HepG2 (cell line): ENCODE measurements around the gene ZNF800. TPM values are rescaled to one million over a fixed set of nuclear protein-coding genes. Genes with fewer than 3 reads are reported as not detected.

Experiments used
- ATAC-seq: fragments of 200-7000 bp; cut with Tn5 transposase; 3 replicates; pipeline ENCODE4 v1.9.1; 2020; ENCODE audit warnings: mild to moderate bottlenecking, moderate library complexity
- BruUV-seq: library from RNA; stranded (reverse); fragments of 400-500 nt; replicated peaks from 2 replicates; lab custom pipeline; 2021; lab: Mats Ljungman, UMichigan
- CTCF ChIA-PET: fragments of 300-600 bp; formaldehyde crosslinking; extraction: SDS; loops from one replicate; lab custom pipeline; 2021; ENCODE audit warnings: low total read pairs, inconsistent platforms, low intra/inter-chr PET ratio; lab: Yijun Ruan, JAX
- POLR2A ChIA-PET: fragments of 350-600 bp; sonication (Branson Sonifier 250); formaldehyde crosslinking; loops from one replicate; lab custom pipeline; 2020; ENCODE audit warnings: antibody characterized with exemption, inconsistent platforms; lab: Yijun Ruan, JAX
- DNase-seq: peaks from one replicate; pipeline ENCODE4 v3.0.0-alpha.2; 2015; ENCODE audit warnings: low spot score
- FAIRE-seq: peaks from 3 replicates; lab custom pipeline; 2011; peaks lifted over from hg19 to GRCh38; lab: Jason Lieb, UNC
- H2AFZ ChIP-seq: one replicate; pipeline ENCODE4 v1.6.1; 2011; ENCODE audit warnings: low read length, inconsistent platforms
- H3K27ac ChIP-seq: fragments of 300-600 bp; 3 replicates; pipeline ENCODE4 v1.8.0; 2011; ENCODE audit warnings: mixed run types, mild to moderate bottlenecking, mixed read lengths, low read length, inconsistent platforms; ENCODE audit not compliant: insufficient read depth; ENCODE audit errors: extremely low read length
- H3K27me3 ChIP-seq, 2 experiments: fragments of 200-600 bp in 1 of 2; 2 replicates in 1 of 2; 3 replicates in 1 of 2; pipeline versions ENCODE4 v1.6.0 to v1.8.0; 2011; ENCODE audit warnings: low read length in 2 of 2, mild to moderate bottlenecking in 2 of 2, moderate library complexity in 2 of 2, inconsistent platforms in 1 of 2; ENCODE audit not compliant: insufficient read depth in 2 of 2, control insufficient read depth in 1 of 2
- H3K36me3 ChIP-seq, 2 experiments: fragments of 200-600 bp in 1 of 2; replicated peaks in 1 of 2; 2 replicates in 1 of 2; 3 replicates in 1 of 2; pipeline versions ENCODE4 v1.5.1 to v1.8.0; 2011; ENCODE audit warnings: low read length in 2 of 2, inconsistent platforms in 1 of 2; ENCODE audit not compliant: insufficient read depth in 2 of 2, control insufficient read depth in 1 of 2
- H3K4me1 ChIP-seq: 2 replicates; pipeline ENCODE4 v1.5.1; 2012; ENCODE audit warnings: low read length, inconsistent platforms; ENCODE audit not compliant: insufficient read depth
- H3K4me2 ChIP-seq: 2 replicates; pipeline ENCODE4 v1.6.0; 2011; ENCODE audit warnings: low read depth, low read length, inconsistent platforms
- H3K4me3 ChIP-seq, 3 experiments: fragments of 200-600 bp in 1 of 3; sonication (generic), shearing (Covaris generic) in 1 of 3; replicated peaks in 1 of 3; 2 replicates each; pipeline ENCODE4 v1.5.1; 2011 to 2016; ENCODE audit warnings: low read length in 3 of 3, inconsistent platforms in 2 of 3, low read depth in 2 of 3, mild to moderate bottlenecking in 2 of 3, control low read depth in 1 of 3, mixed read lengths in 1 of 3; ENCODE audit not compliant: insufficient read depth in 1 of 3
- H3K79me2 ChIP-seq: one replicate; pipeline ENCODE4 v1.6.1; 2011; ENCODE audit warnings: low read length, inconsistent platforms; ENCODE audit not compliant: insufficient read depth
- H3K9ac ChIP-seq: 2 replicates; pipeline ENCODE4 v1.6.0; 2011; ENCODE audit warnings: mild to moderate bottlenecking, low read depth, low read length, inconsistent platforms; ENCODE audit not compliant: insufficient read depth
- H3K9me3 ChIP-seq: 2 replicates; pipeline ENCODE4 v1.5.1; 2012; ENCODE audit warnings: mild to moderate bottlenecking, low read length
- H4K20me1 ChIP-seq: 2 replicates; pipeline ENCODE4 v1.6.0; 2011; ENCODE audit warnings: inconsistent platforms, mild to moderate bottlenecking, low read length, moderate library complexity; ENCODE audit not compliant: insufficient read depth
- ARNTL ChIP-seq: sonication (generic); formaldehyde crosslinking; IDR thresholded peaks from 2 replicates; pipeline ENCODE4 v1.4.0; 2020; ENCODE audit warnings: mild to moderate bottlenecking, missing genetic modification reagents
- ELF4 ChIP-seq: sonication (generic); formaldehyde crosslinking; IDR thresholded peaks from 2 replicates; pipeline ENCODE4 v1.5.0; 2020; ENCODE audit warnings: missing genetic modification reagents, mild to moderate bottlenecking, moderate library complexity, borderline replicate concordance
- KAT2B ChIP-seq: fragments of 150-350 bp; IDR thresholded peaks from 2 replicates; pipeline ENCODE4 v1.6.1; 2014; ENCODE audit warnings: low read depth, low read length, borderline replicate concordance
- NCOR1 ChIP-seq: fragments of 200-600 bp; sonication (generic); IDR thresholded peaks from 2 replicates; pipeline ENCODE4 v1.7.0; 2017; ENCODE audit warnings: antibody characterized with exemption, low read length, borderline replicate concordance
- NFE2L2 ChIP-seq: fragments of 150-350 bp; IDR thresholded peaks from 2 replicates; pipeline ENCODE4 v1.6.1; 2014; ENCODE audit warnings: low read length
- SNAPC2 ChIP-seq: sonication (generic); formaldehyde crosslinking; IDR thresholded peaks from 2 replicates; pipeline ENCODE4 v1.8.1; 2022; ENCODE audit warnings: mild to moderate bottlenecking, missing genetic modification reagents
- ZEB1 ChIP-seq: IDR thresholded peaks from 2 replicates; pipeline ENCODE4 v1.6.1; 2012; ENCODE audit warnings: mild to moderate bottlenecking, low read depth, inconsistent platforms; ENCODE audit not compliant: insufficient replicate concordance
- ZIK1 ChIP-seq: sonication (generic); formaldehyde crosslinking; IDR thresholded peaks from 2 replicates; pipeline ENCODE4 v1.5.0; 2020; ENCODE audit warnings: mild to moderate bottlenecking, low read depth, missing genetic modification reagents, borderline replicate concordance
- ZNF710 ChIP-seq: sonication (generic); formaldehyde crosslinking; IDR thresholded peaks from 2 replicates; pipeline ENCODE4 v1.5.0; 2020; ENCODE audit warnings: mild to moderate bottlenecking, missing genetic modification reagents, borderline replicate concordance
- ZNF784 ChIP-seq: sonication (generic); formaldehyde crosslinking; IDR thresholded peaks from 2 replicates; pipeline ENCODE4 v1.5.1; 2020; ENCODE audit warnings: missing genetic modification reagents, mild to moderate bottlenecking, borderline replicate concordance
- WGBS: methylation state at CpG from one replicate; pipeline ENCODE4 v1.1.6; 2017; ENCODE audit warnings: low lambda C conversion rate; 5-methylcytosine and 5-hydroxymethylcytosine counted together
- in situ Hi-C: cut with HindIII; loops from 2 replicates; pipeline ENCODE4 v1.10.0; 2017; ENCODE audit warnings: low pct_unique_long_range_greater_than_20kb; ENCODE audit not compliant: extremely low pct_ligation_motif_present
- intact Hi-C: fragments of 100-400 bp; cut with micrococcal nuclease; formaldehyde crosslinking; loops from one replicate; pipeline ENCODE4 v1.10.0; 2022; ENCODE audit not compliant: unreplicated experiment
- polyA plus RNA-seq, 8 experiments: library from polyadenylated mRNA; depleted of rRNA in 3 of 8; stranded (reverse) in 7 of 8; unstranded in 1 of 8; fragments of >200 nt; fragmentation: Illumina TruSeq in 4 of 8; extraction: Trizol in 4 of 8; gene quantifications; 2 replicates each; pipeline versions ENCODE4 v1.2.1 to v1.2.3, GENCODE V29; 2011 to 2016; ENCODE audit warnings: low read depth in 4 of 8, missing spikeins in 1 of 8, mixed read lengths in 1 of 8; ENCODE audit not compliant: insufficient read depth in 1 of 8
- total RNA-seq, 5 experiments: library from RNA; depleted of rRNA; stranded (reverse); fragments of >200 nt; fragmentation: Illumina TruSeq; extraction: Trizol; gene quantifications; 2 replicates each; pipeline ENCODE4 v1.2.3, GENCODE V29; 2016; ENCODE audit warnings: low read depth in 1 of 5

Gene ZNF800
- total and polyA plus RNA-seq, 2 of the 13 experiments (the other 11 are each of a cell fraction or from before 2014, with no cell fraction given): 7.1 to 12.7 TPM

- no peak for TF ChIP-seq KAT2B
Observed at GRCh38 chr7:127322832-127323493, 69.5 kb downstream of the ZNF800 start (continued).

GRCh38 chr7:127322351-127322750 lies 70.2 kb downstream of the ZNF800 start:
- ChIA-PET POLR2A (no interaction called here), CTCF (no interaction called here)
- TF ChIP-seq ZIK1 (CRISPR knock-in tag) (no peak), ELF4 (CRISPR knock-in tag) (no peak), ZNF710 (CRISPR knock-in tag) (no peak), ZNF784 (CRISPR knock-in tag) (no peak), ARNTL (CRISPR knock-in tag) (no peak), ZEB1 (no peak), NCOR1 (no peak), NFE2L2 (no peak), SNAPC2 (CRISPR knock-in tag) (no peak)
- Histone ChIP-seq H4K20me1 (no peaks in the 10 kb centered on the region), H3K4me2 (no peak overlapping the region), H3K9ac (no peak overlapping the region), H3K36me3 (no peaks in the 10 kb centered on the region), H3K79me2 (no peaks in the 10 kb centered on the region), H3K4me1 (no peaks in the 10 kb centered on the region), H3K27ac (no peak overlapping the region), H3K4me3 (no peak overlapping the region), H3K27me3 (peaks cover 3 to 4% of the 10 kb centered on the region in 2 experiments; a peak in 1 of 5 replicates), H2AFZ (no peak overlapping the region), H3K9me3 (no peaks in the 10 kb centered on the region)
- ATAC-seq (peak; percentile 61), DNase-seq (no peak), FAIRE-seq (no peak)
- WGBS: 0% methylated on average over 5 of the region's 5 CpGs
- intact Hi-C loops (no loop called here), in situ Hi-C loops (no loop called here)
- no TSS peak for BruUV-seq
